A549 (cell line): ENCODE measurements around the gene WNT9A. TPM values are rescaled to one million over a fixed set of nuclear protein-coding genes. Genes with fewer than 3 reads are reported as not detected.

Experiments used
- ATAC-seq, 2 experiments: fragments of 200-7000 bp in 1 of 2; fragments of >200 bp in 1 of 2; cut with Nextera tagmentation in 1 of 2; cut with Tn5 transposase in 1 of 2; 3 replicates each; pipeline versions ENCODE4 v1.8.0 to v1.9.1; 2018 to 2020; ENCODE audit warnings: mild to moderate bottlenecking in 1 of 2, moderate library complexity in 1 of 2
- CTCF ChIA-PET: fragments of 300-600 bp; sonication (Branson Sonifier 250); formaldehyde crosslinking; extraction: SDS; loops from one replicate; lab custom pipeline; 2021; ENCODE audit warnings: antibody characterized with exemption, inconsistent platforms; lab: Yijun Ruan, JAX
- POLR2A ChIA-PET: fragments of 350-600 bp; formaldehyde crosslinking; extraction: SDS; loops from one replicate; lab custom pipeline; 2021; ENCODE audit warnings: antibody characterized with exemption, inconsistent platforms; lab: Yijun Ruan, JAX
- DNase-seq, 2 experiments: peaks; one replicate each; pipeline versions ENCODE4 v3.0.0 to v3.0.0-alpha.2; 2011 to 2016; ENCODE audit warnings: low read depth in 1 of 2, low spot score in 1 of 2
- FAIRE-seq: peaks from 2 replicates; lab custom pipeline; 2011; peaks lifted over from hg19 to GRCh38; lab: Jason Lieb, UNC
- H3K27ac ChIP-seq, 2 experiments: fragments of >200 bp; sonication (Bioruptor Twin); formaldehyde crosslinking; 3 replicates each; pipeline ENCODE4 v1.5.1; 2016 to 2017
- H3K4me1 ChIP-seq: fragments of >200 bp; sonication (Bioruptor Twin); formaldehyde crosslinking; 3 replicates; pipeline ENCODE4 v1.6.1; 2016
- H3K4me2 ChIP-seq: fragments of >200 bp; sonication (Bioruptor Twin); formaldehyde crosslinking; 3 replicates; pipeline ENCODE4 v1.6.1; 2016
- H3K4me3 ChIP-seq: fragments of >200 bp; sonication (Bioruptor Twin); formaldehyde crosslinking; 3 replicates; pipeline ENCODE4 v1.5.1; 2016
- H3K9me3 ChIP-seq: fragments of >200 bp; sonication (Bioruptor Twin); formaldehyde crosslinking; 3 replicates; pipeline ENCODE4 v1.6.1; 2016
- BHLHE40 ChIP-seq: IDR thresholded peaks from 2 replicates; pipeline ENCODE4 v1.6.1; 2012; ENCODE audit warnings: low read depth, low read length, inconsistent platforms
- CBX2 ChIP-seq: fragments of 200-600 bp; sonication (generic); IDR thresholded peaks from 2 replicates; pipeline ENCODE4 v1.6.1; 2016; ENCODE audit warnings: low read depth, mild to moderate bottlenecking, borderline replicate concordance
- CEBPB ChIP-seq, 2 experiments: fragments of >200 bp in 1 of 2; sonication (Bioruptor Twin) in 1 of 2; formaldehyde crosslinking in 1 of 2; IDR thresholded peaks; 2 replicates each; pipeline ENCODE4 v1.6.1; 2012 to 2016
- CTCF ChIP-seq: fragments of >200 bp; sonication (Bioruptor Twin); formaldehyde crosslinking; IDR thresholded peaks from 3 replicates; pipeline ENCODE4 v1.5.1; 2016
- EP300 ChIP-seq, 2 experiments: fragments of >200 bp; sonication (Bioruptor Twin); formaldehyde crosslinking; IDR thresholded peaks; 2 replicates in 1 of 2; 3 replicates in 1 of 2; pipeline ENCODE4 v1.6.1; 2016 to 2017
- ESRRA ChIP-seq: fragments of 150-350 bp; IDR thresholded peaks from 2 replicates; pipeline ENCODE4 v1.6.1; 2014; ENCODE audit warnings: mild to moderate bottlenecking, low read length, borderline replicate concordance
- FOSB ChIP-seq: fragments of 250-450 bp; sonication (Bioruptor Pico); IDR thresholded peaks from 2 replicates; pipeline ENCODE4 v1.5.0; 2020; ENCODE audit warnings: mild to moderate bottlenecking, moderate library complexity
- FOSL2 ChIP-seq, 2 experiments: fragments of 450-650 bp in 1 of 2; fragments of >200 bp in 1 of 2; sonication (Bioruptor Twin) in 1 of 2; formaldehyde crosslinking; IDR thresholded peaks; 2 replicates each; pipeline versions ENCODE4 v1.5.0 to v1.6.1; 2016 to 2020; ENCODE audit warnings: mild to moderate bottlenecking in 1 of 2, moderate library complexity in 1 of 2
- GATA3 ChIP-seq: IDR thresholded peaks from 2 replicates; pipeline ENCODE4 v1.6.1; 2012; ENCODE audit warnings: borderline replicate concordance
- HES2 ChIP-seq: fragments of >200 bp; sonication (Bioruptor Twin); formaldehyde crosslinking; IDR thresholded peaks from 2 replicates; pipeline ENCODE4 v1.6.1; 2016
- HEYL ChIP-seq: fragments of 250-450 bp; sonication (Bioruptor Pico); IDR thresholded peaks from 2 replicates; pipeline ENCODE4 v1.8.0; 2021; ENCODE audit warnings: mild to moderate bottlenecking, moderate library complexity
- HOXA7 ChIP-seq: fragments of 250-450 bp; sonication (Bioruptor Pico); IDR thresholded peaks from 2 replicates; pipeline ENCODE4 v1.5.0; 2020; ENCODE audit warnings: mild to moderate bottlenecking, moderate library complexity
- HOXB5 ChIP-seq: fragments of 250-450 bp; sonication (Bioruptor Pico); IDR thresholded peaks from 2 replicates; pipeline ENCODE4 v1.5.0; 2020; ENCODE audit warnings: mild to moderate bottlenecking, moderate library complexity
- JUN ChIP-seq, 2 experiments: fragments of >200 bp; sonication (Bioruptor Twin); formaldehyde crosslinking; IDR thresholded peaks; 2 replicates in 1 of 2; 3 replicates in 1 of 2; pipeline ENCODE4 v1.6.1; 2016 to 2017
- JUNB ChIP-seq: fragments of >200 bp; sonication (Bioruptor Twin); formaldehyde crosslinking; IDR thresholded peaks from 2 replicates; pipeline ENCODE4 v1.6.1; 2016
- KDM1A ChIP-seq: fragments of 200-600 bp; sonication (generic); IDR thresholded peaks from 2 replicates; pipeline ENCODE4 v1.6.1; 2016; ENCODE audit warnings: low read depth, mild to moderate bottlenecking
- MAX ChIP-seq: IDR thresholded peaks from 2 replicates; pipeline ENCODE4 v1.6.1; 2012
- MAZ ChIP-seq: fragments of 150-350 bp; IDR thresholded peaks from 2 replicates; pipeline ENCODE4 v1.6.1; 2014; ENCODE audit warnings: antibody characterized with exemption, low read depth, low read length, borderline replicate concordance
- NFE2L2 ChIP-seq: fragments of 150-350 bp; conservative IDR thresholded peaks from 2 replicates; pipeline ENCODE4 v1.6.1; 2014; ENCODE audit warnings: low read length
- NR3C1 ChIP-seq: fragments of >200 bp; sonication (Bioruptor Twin); formaldehyde crosslinking; IDR thresholded peaks from 3 replicates; pipeline ENCODE4 v1.6.1; 2017
- PHF8 ChIP-seq: fragments of 200-600 bp; sonication (generic); IDR thresholded peaks from 2 replicates; pipeline ENCODE4 v1.6.1; 2016; ENCODE audit warnings: low read depth, mild to moderate bottlenecking, antibody characterized with exemption, moderate library complexity, borderline replicate concordance
- POLR2A ChIP-seq: IDR thresholded peaks from 2 replicates; pipeline ENCODE4 v1.6.1; 2012; ENCODE audit warnings: mild to moderate bottlenecking, low read length
- POLR2AphosphoS2 ChIP-seq: conservative IDR thresholded peaks from 2 replicates; pipeline ENCODE4 v1.6.1; 2012; ENCODE audit warnings: low read length, improper control_type of control experiment, inconsistent platforms
- RAD21 ChIP-seq, 2 experiments: fragments of >200 bp in 1 of 2; sonication (Bioruptor Twin) in 1 of 2; formaldehyde crosslinking in 1 of 2; IDR thresholded peaks in 1 of 2; conservative IDR thresholded peaks in 1 of 2; 2 replicates in 1 of 2; 3 replicates in 1 of 2; pipeline ENCODE4 v1.6.1; 2012 to 2018; ENCODE audit warnings: inconsistent platforms in 1 of 2
- RCOR1 ChIP-seq: fragments of 150-350 bp; IDR thresholded peaks from 2 replicates; pipeline ENCODE4 v1.6.1; 2014; ENCODE audit warnings: antibody characterized with exemption, low read length, low read depth
- RFX5 ChIP-seq: fragments of 450-650 bp; IDR thresholded peaks from 2 replicates; pipeline ENCODE4 v1.7.1; 2014; ENCODE audit warnings: antibody characterized with exemption, mild to moderate bottlenecking, moderate library complexity
- SREBF2 ChIP-seq: fragments of 450-650 bp; IDR thresholded peaks from 2 replicates; pipeline ENCODE4 v1.6.1; 2014; ENCODE audit warnings: mild to moderate bottlenecking, moderate library complexity
- TFCP2L1 ChIP-seq: fragments of 250-450 bp; sonication (Bioruptor Pico); IDR thresholded peaks from 2 replicates; pipeline ENCODE4 v1.5.0; 2021; ENCODE audit warnings: mild to moderate bottlenecking
- TP53 ChIP-seq: fragments of 250-450 bp; sonication (Bioruptor Pico); IDR thresholded peaks from 2 replicates; pipeline ENCODE4 v1.5.0; 2021; ENCODE audit warnings: mild to moderate bottlenecking, moderate library complexity
- ZFP36 ChIP-seq: fragments of 450-650 bp; IDR thresholded peaks from 2 replicates; pipeline ENCODE4 v1.6.1; 2014; ENCODE audit warnings: borderline replicate concordance; ENCODE audit not compliant: partially characterized antibody
- ZNF302 ChIP-seq: fragments of 250-450 bp; sonication (Bioruptor Pico); IDR thresholded peaks from 2 replicates; pipeline ENCODE4 v1.9.0; 2021; ENCODE audit warnings: inconsistent platforms, mild to moderate bottlenecking, moderate library complexity
- WGBS: methylation state at CpG from one replicate; pipeline ENCODE4 v1.1.6; 2017; ENCODE audit errors: missing lambda C conversion rate; 5-methylcytosine and 5-hydroxymethylcytosine counted together
- polyA plus RNA-seq, 4 experiments: library from polyadenylated mRNA; depleted of rRNA in 3 of 4; stranded (reverse); fragments of >200 nt; fragmentation: RNase III in 1 of 4; extraction: RNeasy Plus Mini Kit Qiagen cat#74134 plus additional on column Dnase treatment in 1 of 4; gene quantifications; 2 replicates in 3 of 4; 3 replicates in 1 of 4; pipeline ENCODE4 v1.2.3, GENCODE V29; 2011 to 2017

WNT9A gene
- polyA plus RNA-seq, 2 of the 4 experiments (the other 2 are of a cell fraction): 0.75 to 1.2 TPM

- TF ChIP-seq HES2: no peak
- TF ChIP-seq MAX: no peak
- no peak for TF ChIP-seq SREBF2
- no peak for TF ChIP-seq NR3C1
- TF ChIP-seq CBX2: no peak
- no peak for TF ChIP-seq EP300 (IDR thresholded peaks at IDR 0.05)
- no peak for TF ChIP-seq HEYL (CRISPR knock-in tag)
- TF ChIP-seq KDM1A: no peak
These were observed 4.9 kb downstream of the WNT9A start (continued) for GRCh38 chr1:227942716-227943261.

GRCh38 chr1:227942021-227942715 is 5.6 kb downstream of the WNT9A start:
- ChIA-PET POLR2A (no interaction called here), CTCF (interaction anchor here (1.2 to 4.0 kb wide), 2 partner anchors 179 to 461 kb away, joined by 3 to 18 read pairs; no protein-coding TSS in a partner anchor)
- no peak overlapping the region for H3K27ac ChIP-seq
- no peak for ATAC-seq
- TF ChIP-seq RAD21 (conservative IDR thresholded peaks at IDR 0.05 in 1 of 2, IDR thresholded peaks at IDR 0.05 in 1 of 2) (peak in 1 of 2 experiments; percentile 20; a peak in 1 of 5 replicates), TFCP2L1 (no peak)
- H3K4me2 ChIP-seq: no peak overlapping the region
- 68% methylated on average over 6 of the region's 15 CpGs for WGBS
- peaks cover 12% of the 10 kb centered on the region for H3K4me1 ChIP-seq
- H3K4me3 ChIP-seq: no peak overlapping the region
- FAIRE-seq: no peak
- H3K9me3 ChIP-seq: no peaks in the 10 kb centered on the region
- DNase-seq: no peak

GRCh38 chr1:227941509-227942020 is 6.2 kb downstream of the WNT9A start:
- 85% methylated on average over 11 of the region's 15 CpGs for WGBS
- no peak for DNase-seq
- POLR2A ChIA-PET: no interaction called here
- Histone ChIP-seq H3K4me2 (no peak overlapping the region), H3K4me3 (no peak overlapping the region), H3K9me3 (peaks cover 4% of the 10 kb centered on the region; the same call in 1 of the 3 replicates), H3K4me1 (peaks cover 12% of the 10 kb centered on the region), H3K27ac (no peak overlapping the region)
- no peak for FAIRE-seq
- no peak for ATAC-seq
- CTCF ChIA-PET: interaction anchor here (1.2 to 4.0 kb wide), 2 partner anchors 178 to 460 kb away, joined by 3 to 18 read pairs; no protein-coding TSS in a partner anchor
- TF ChIP-seq JUN (IDR thresholded peaks at IDR 0.05) (no peak), FOSB (CRISPR knock-in tag) (no peak), HOXA7 (no peak), BHLHE40 (no peak), NFE2L2 (no peak), PHF8 (no peak), CTCF (no peak), CEBPB (IDR thresholded peaks at IDR 0.05) (no peak), GATA3 (no peak)

- H3K9me3 ChIP-seq: peaks cover 11% of the 10 kb centered on the region
- WGBS: 92% methylated on average over 4 of the region's 17 CpGs
- FAIRE-seq (no peak), DNase-seq (no peak), ATAC-seq (no peak)
- no peak overlapping the region for H3K4me2 ChIP-seq
- no peak overlapping the region for H3K27ac ChIP-seq
- peaks cover 5% of the 10 kb centered on the region for H3K4me1 ChIP-seq
- ChIA-PET POLR2A (no interaction called here), CTCF (interaction anchor here (1.2 to 4.0 kb wide), 2 partner anchors 177 to 459 kb away, joined by 3 to 18 read pairs; no protein-coding TSS in a partner anchor)
- H3K4me3 ChIP-seq: no peak overlapping the region
- TF ChIP-seq FOSL2 (IDR thresholded peaks at IDR 0.05): no peak
- no peak for TF ChIP-seq FOSL2 (CRISPR knock-in tag; IDR thresholded peaks at IDR 0.05)
- no peak for TF ChIP-seq RFX5
- TF ChIP-seq POLR2AphosphoS2: no peak
- TF ChIP-seq ZFP36: no peak
- no peak for TF ChIP-seq POLR2A
- no peak for TF ChIP-seq MAX
- no peak for TF ChIP-seq PHF8
- TF ChIP-seq HOXB5 (CRISPR knock-in tag): no peak
- TF ChIP-seq CEBPB (IDR thresholded peaks at IDR 0.05): no peak
- no peak for TF ChIP-seq RCOR1
- no peak for TF ChIP-seq HES2
- TF ChIP-seq JUNB: no peak
- no peak for TF ChIP-seq TP53 (CRISPR knock-in tag)
- TF ChIP-seq MAZ: no peak
- TF ChIP-seq ESRRA: no peak
- no peak for TF ChIP-seq ZNF302 (CRISPR knock-in tag)
These were observed 6.9 kb downstream of the WNT9A start for GRCh38 chr1:227940791-227941241.
